Measurements from ENCODE around the gene CCDC142. TPM values are rescaled to one million over a fixed set of nuclear protein-coding genes. Genes with fewer than 3 reads are reported as not detected.
A peak's percentile ranks its signal among the peaks of the same experiment; 100 is the strongest.
"Not testable (repeated sequence)": the region's sequence is repeated elsewhere in the genome, so short reads cannot be mapped to it uniquely, and the experiment has no call there.

CCDC142 gene
- polyA plus RNA-seq, 1 donor from 2014 or later = 21.6 TPM

DNA sequence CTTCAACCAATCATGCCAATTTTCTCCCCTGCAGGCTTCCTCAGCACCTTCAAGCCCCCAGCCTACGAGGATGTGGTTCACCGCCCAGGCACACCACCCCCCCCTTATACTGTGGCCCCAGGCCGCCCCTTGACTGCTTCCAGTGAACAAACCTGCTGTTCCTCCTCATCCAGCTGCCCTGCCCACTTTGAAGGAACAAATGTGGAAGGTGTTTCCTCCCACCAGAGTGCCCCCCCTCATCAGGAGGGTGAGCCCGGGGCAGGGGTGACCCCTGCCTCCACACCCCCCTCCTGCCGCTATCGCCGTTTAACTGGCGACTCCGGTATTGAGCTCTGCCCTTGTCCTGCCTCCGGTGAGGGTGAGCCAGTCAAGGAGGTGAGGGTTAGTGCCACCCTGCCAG lies 22.6 kb downstream of the CCDC142 start:
- H3F3A ChIP-seq (ENCODE audit: insufficient read depth, low read length, poor library complexity, severe bottlenecking); H2AFZ ChIP-seq (ENCODE audit: low read depth, low read length); H3K36me3 ChIP-seq (ENCODE audit: insufficient read depth, low read length); H4K20me1 ChIP-seq (ENCODE audit: insufficient read depth); H3K9me3 ChIP-seq (ENCODE audit: low read length); H3K27ac ChIP-seq (ENCODE audit: low read length); H3K9ac ChIP-seq (ENCODE audit: low read length); H3K4me2 ChIP-seq (ENCODE audit: low read length); H3K9me2 ChIP-seq (ENCODE audit: insufficient read depth, low read length); H3K27me3 ChIP-seq (ENCODE audit: insufficient read depth, low read depth, low read length); H3K4me3 ChIP-seq (ENCODE audit: low read length): not testable (repeated sequence)
- peaks cover 18% of the 10 kb centered on the region for H3K79me2 ChIP-seq (replicated peaks; ENCODE audit: insufficient read depth, low read length)

DNA sequence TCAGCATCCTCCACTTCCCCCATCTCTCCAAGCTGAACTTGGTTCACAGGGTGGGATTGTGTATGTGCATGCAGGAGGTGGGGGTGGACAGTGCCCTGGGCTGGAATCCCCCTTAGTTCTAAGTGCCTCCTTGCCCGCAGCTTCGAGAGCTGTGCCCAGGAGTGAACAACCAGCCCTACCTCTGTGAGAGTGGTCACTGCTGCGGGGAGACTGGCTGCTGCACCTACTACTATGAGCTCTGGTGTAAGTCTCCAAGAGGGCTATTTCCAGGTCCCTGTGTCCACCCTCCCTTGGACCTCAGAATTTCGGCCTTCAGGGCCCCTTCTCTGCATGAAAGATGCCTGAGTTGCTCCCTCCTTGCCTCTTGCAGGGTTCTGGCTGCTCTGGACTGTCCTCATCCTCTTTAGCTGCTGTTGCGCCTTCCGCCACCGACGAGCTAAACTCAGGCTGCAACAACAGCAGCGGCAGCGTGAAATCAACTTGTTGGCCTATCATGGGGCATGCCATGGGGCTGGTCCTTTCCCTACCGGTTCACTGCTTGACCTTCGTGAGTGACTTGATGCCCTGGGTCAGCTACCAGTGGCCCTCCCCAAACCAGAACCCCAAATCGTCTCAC lies 23.2 kb downstream of the CCDC142 start:
- H3F3A ChIP-seq (ENCODE audit: insufficient read depth, low read length, poor library complexity, severe bottlenecking); H3K27ac ChIP-seq (ENCODE audit: low read length); H3K27me3 ChIP-seq (ENCODE audit: insufficient read depth, low read depth, low read length); H3K9me2 ChIP-seq (ENCODE audit: insufficient read depth, low read length); H3K36me3 ChIP-seq (ENCODE audit: insufficient read depth, low read length); H4K20me1 ChIP-seq (ENCODE audit: insufficient read depth); H3K9me3 ChIP-seq (ENCODE audit: low read length); H2AFZ ChIP-seq (ENCODE audit: low read depth, low read length): not testable (repeated sequence)
- Histone ChIP-seq H3K79me2 (replicated peaks; ENCODE audit: insufficient read depth, low read length) (peaks cover 18% of the 10 kb centered on the region), H3K4me2 (ENCODE audit: low read length) (peak overlapping the region; percentile 21), H3K4me3 (ENCODE audit: low read length) (peak overlapping the region; percentile 99), H3K9ac (ENCODE audit: low read length) (peak overlapping the region; percentile 91)

DNA sequence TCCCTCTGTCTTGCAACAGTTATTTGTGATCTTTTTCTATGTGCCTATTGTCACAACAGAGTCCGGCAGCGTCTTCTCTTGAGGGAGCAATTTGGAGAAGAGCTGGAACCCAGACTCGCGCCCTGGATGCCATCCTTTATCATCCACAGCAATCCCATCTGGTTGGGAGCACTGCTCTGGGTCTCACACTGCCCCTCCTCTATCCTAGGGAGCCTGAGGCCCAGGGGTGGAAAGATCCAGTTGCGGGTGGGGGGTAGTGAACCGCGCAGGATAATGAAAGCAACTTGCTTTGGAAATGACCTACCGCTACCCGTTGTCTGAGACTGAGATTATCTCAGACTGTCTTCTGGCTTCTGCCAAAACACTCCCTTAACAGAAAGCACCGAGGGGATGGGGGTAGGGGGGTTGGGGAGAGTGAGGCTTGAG lies 23.8 kb downstream of the CCDC142 start:
- Histone ChIP-seq H2AFZ (ENCODE audit: low read depth, low read length) (no peak overlapping the region), H3K4me3 (ENCODE audit: low read length) (peak overlapping the region; percentile 99), H3K36me3 (ENCODE audit: insufficient read depth, low read length) (no peaks in the 10 kb centered on the region), H3K27ac (ENCODE audit: low read length) (peak overlapping the region; percentile 81), H3K9me3 (ENCODE audit: low read length) (no peaks in the 10 kb centered on the region), H3K9me2 (ENCODE audit: insufficient read depth, low read length) (no peaks in the 10 kb centered on the region), H3K4me2 (ENCODE audit: low read length) (peak overlapping the region; percentile 97), H3K27me3 (ENCODE audit: insufficient read depth, low read depth, low read length) (no peaks in the 10 kb centered on the region), H3K79me2 (replicated peaks; ENCODE audit: insufficient read depth, low read length) (peaks cover 12% of the 10 kb centered on the region), H3K9ac (ENCODE audit: low read length) (peak overlapping the region; percentile 91), H4K20me1 (ENCODE audit: insufficient read depth) (no peaks in the 10 kb centered on the region), H3F3A (ENCODE audit: insufficient read depth, low read length, poor library complexity, severe bottlenecking) (no peaks in the 10 kb centered on the region)
- TF ChIP-seq EZH2 (IDR thresholded peaks at IDR 0.05; ENCODE audit: borderline replicate concordance, insufficient read depth, low read length, poor library complexity, severe bottlenecking) (no peak), TAF1 (IDR thresholded peaks at IDR 0.05; ENCODE audit: low read depth) (no peak), RAD21 (conservative IDR thresholded peaks at IDR 0.05) (no peak), POLR2AphosphoS5 (IDR thresholded peaks at IDR 0.05) (no peak), SMC3 (conservative IDR thresholded peaks at IDR 0.05; ENCODE audit: poor library complexity) (no peak)
- TF ChIP-seq, protein P1, sequence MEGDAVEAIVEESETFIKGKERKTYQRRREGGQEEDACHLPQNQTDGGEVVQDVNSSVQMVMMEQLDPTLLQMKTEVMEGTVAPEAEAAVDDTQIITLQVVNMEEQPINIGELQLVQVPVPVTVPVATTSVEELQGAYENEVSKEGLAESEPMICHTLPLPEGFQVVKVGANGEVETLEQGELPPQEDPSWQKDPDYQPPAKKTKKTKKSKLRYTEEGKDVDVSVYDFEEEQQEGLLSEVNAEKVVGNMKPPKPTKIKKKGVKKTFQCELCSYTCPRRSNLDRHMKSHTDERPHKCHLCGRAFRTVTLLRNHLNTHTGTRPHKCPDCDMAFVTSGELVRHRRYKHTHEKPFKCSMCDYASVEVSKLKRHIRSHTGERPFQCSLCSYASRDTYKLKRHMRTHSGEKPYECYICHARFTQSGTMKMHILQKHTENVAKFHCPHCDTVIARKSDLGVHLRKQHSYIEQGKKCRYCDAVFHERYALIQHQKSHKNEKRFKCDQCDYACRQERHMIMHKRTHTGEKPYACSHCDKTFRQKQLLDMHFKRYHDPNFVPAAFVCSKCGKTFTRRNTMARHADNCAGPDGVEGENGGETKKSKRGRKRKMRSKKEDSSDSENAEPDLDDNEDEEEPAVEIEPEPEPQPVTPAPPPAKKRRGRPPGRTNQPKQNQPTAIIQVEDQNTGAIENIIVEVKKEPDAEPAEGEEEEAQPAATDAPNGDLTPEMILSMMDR (IDR thresholded peaks at IDR 0.05; ENCODE audit: poor library complexity, severe bottlenecking) = no peak
- TF ChIP-seq, protein P2, sequence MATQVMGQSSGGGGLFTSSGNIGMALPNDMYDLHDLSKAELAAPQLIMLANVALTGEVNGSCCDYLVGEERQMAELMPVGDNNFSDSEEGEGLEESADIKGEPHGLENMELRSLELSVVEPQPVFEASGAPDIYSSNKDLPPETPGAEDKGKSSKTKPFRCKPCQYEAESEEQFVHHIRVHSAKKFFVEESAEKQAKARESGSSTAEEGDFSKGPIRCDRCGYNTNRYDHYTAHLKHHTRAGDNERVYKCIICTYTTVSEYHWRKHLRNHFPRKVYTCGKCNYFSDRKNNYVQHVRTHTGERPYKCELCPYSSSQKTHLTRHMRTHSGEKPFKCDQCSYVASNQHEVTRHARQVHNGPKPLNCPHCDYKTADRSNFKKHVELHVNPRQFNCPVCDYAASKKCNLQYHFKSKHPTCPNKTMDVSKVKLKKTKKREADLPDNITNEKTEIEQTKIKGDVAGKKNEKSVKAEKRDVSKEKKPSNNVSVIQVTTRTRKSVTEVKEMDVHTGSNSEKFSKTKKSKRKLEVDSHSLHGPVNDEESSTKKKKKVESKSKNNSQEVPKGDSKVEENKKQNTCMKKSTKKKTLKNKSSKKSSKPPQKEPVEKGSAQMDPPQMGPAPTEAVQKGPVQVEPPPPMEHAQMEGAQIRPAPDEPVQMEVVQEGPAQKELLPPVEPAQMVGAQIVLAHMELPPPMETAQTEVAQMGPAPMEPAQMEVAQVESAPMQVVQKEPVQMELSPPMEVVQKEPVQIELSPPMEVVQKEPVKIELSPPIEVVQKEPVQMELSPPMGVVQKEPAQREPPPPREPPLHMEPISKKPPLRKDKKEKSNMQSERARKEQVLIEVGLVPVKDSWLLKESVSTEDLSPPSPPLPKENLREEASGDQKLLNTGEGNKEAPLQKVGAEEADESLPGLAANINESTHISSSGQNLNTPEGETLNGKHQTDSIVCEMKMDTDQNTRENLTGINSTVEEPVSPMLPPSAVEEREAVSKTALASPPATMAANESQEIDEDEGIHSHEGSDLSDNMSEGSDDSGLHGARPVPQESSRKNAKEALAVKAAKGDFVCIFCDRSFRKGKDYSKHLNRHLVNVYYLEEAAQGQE (IDR thresholded peaks at IDR 0.05; ENCODE audit: borderline replicate concordance) = no peak
